Measurements from ENCODE around the gene SELENON.

SELENON gene

GRCh38 chr1:25867210-25867991 is 67.4 kb downstream of the SELENON start:
- no peak for DNase-seq
